Measurements from ENCODE around the gene SUFU.
"Not testable (repeated sequence)": the region's sequence is repeated elsewhere in the genome, so short reads cannot be mapped to it uniquely, and the experiment has no call there.

SUFU gene

DNA sequence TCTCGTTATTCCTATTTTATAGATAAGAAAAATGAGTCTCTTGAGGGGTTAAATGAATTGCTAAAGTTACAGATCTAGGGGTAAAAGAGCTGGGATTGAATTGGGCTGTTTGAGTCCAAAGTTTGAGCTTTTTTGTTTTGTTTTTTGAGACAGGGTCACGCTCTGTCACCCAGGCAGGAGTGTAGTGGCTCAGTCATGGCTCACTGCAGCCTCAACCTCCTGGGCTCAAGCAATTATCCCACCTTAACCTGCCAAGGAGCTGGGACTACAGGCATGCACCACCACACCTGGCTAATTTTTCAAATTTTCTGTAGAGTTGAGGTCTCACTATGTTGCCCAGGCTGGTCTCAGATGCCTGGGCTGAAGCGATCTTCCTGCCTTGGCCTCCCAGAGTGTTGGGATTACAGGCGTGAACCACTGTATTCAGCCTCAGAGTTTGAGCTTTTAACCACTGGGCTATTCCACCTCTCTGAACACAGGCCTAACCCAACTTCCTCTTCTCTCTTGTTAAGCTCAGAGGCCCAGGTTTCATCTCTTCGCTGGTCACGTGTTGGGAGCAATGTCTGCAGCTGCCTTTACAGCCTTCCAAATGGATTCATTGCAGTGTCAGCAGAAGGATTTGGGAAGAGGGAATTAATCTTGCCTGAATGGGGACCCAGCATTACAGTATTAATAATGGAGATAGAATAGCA is 8.0 kb downstream of the SUFU start:
- DNase-seq (ENCODE audit: low read depth in 3 of 3) = no peak

DNA sequence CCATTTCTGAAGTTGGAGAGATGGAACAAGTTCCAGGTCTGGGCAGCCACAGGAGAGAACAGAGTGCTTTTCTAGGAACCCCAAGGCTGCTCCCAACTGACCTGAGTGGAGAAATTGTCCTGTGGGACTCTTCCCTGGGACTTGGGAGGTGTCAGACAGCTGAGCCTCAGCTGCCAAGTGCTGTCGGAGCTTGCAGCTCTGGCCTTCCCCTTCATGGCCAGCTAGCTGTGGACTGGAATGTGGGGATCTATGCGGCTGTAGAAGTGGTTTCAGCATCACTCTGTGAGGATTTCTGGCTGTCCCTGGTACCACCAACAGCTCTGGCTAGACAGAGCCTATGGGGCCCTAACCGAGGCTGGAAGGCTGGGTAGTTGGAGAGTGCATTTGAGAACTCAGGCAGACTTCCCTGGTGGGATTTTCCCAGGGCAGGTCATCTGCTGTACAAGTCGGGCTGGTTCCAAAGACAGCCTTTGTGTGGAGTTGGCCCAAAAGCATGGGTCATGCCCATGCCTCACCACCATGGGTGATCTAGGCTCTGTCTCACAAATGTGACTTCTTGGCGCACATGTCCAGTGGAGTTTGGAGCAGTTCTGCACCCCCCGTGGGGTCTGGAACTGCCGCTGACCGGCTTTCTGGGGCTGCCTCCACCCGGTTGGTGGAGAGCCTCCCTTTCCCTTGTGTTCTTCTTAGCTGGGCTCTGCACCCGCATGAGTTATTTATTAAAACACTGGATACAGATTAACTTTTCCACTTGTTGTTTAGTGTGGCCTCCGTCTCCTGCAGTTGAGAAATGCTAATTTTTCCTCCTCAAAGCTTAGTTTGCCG is 10.9 kb downstream of the SUFU start:
- DNase-seq (ENCODE audit: low read depth in 3 of 3) = no peak

GRCh38 chr10:102515724-102516123 is 12.0 kb downstream of the SUFU start:
- no peak for DNase-seq (ENCODE audit: low read depth in 3 of 3)

GRCh38 chr10:102517553-102517952 is 13.8 kb downstream of the SUFU start:
- no peak for DNase-seq (ENCODE audit: low read depth in 3 of 3)

GRCh38 chr10:102519246-102519825 is 15.6 kb downstream of the SUFU start:
- DNase-seq (ENCODE audit: low read depth in 3 of 3) = no peak

DNA sequence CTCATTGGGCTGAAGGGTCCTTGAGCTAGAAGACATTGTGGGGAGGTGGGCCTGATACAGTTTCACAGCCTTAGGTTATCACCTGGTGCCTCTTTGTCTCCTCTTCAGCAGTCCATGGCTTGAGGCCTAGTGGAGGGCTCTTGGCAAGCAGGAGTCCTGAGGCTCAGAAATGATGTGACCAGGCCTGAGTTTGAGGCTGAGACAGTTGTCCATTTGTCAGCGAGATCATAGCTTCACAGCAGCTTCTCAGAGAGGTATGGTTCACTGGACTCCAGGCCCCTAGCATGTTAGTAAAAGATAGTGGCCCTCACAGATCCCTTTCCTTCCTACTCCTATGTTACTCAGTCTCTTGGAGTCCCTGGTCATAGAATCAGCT is 19.1 kb downstream of the SUFU start:
- DNase-seq (ENCODE audit: low read depth in 3 of 3) = no peak

DNA sequence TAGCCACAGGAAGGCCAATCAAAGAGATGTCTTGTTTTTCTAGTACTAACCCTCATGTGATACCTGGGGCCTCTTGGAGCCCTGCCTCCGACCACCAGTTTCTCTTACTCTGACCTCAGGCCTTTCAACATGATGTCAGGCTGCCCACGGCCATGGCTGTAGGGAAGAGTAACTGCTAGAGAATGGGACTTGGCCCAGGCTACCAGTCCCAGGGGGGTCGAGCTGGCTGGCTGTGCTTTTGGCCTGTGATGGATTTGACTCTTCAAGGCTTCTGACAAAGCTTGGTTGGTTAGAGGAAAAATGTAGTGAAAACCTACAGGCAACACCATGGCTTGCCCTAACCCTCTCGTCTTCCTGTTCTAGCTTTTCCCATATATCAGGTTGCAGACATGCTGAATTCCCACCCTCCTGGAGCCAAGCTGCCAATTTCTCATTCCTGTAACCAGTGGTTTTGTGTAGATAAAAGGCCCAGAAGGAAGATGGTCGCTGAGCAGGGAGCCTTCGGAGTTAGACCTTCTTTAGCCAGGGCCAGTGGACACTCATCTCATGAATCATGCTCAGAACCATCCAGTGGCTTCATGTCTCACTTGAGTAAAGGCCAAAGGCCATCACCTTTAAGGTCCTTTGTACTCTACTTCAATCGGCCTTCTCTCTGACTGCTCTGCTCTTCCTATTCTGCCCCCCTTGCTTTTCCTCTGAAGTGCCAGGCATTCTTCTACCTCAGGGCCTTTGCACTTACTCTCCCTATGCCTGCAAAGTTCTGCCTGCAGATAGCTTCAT is 19.7 kb downstream of the SUFU start:
- no peak for DNase-seq (ENCODE audit: low read depth in 3 of 3)

- no peak for DNase-seq (ENCODE audit: low read depth in 3 of 3)
These were observed 21.0 kb downstream of the SUFU start for GRCh38 chr10:102524746-102525145.

- DNase-seq (ENCODE audit: low read depth in 3 of 3) = no peak
These were observed 23.8 kb downstream of the SUFU start for GRCh38 chr10:102527546-102527945.

- DNase-seq (ENCODE audit: low read depth in 3 of 3) = no peak
These were observed 30.6 kb downstream of the SUFU start for GRCh38 chr10:102534333-102534732.

GRCh38 chr10:102534966-102535365 is 31.2 kb downstream of the SUFU start:
- DNase-seq (ENCODE audit: low read depth in 3 of 3) = not testable (repeated sequence)

GRCh38 chr10:102535481-102536147 is 31.8 kb downstream of the SUFU start:
- DNase-seq (ENCODE audit: low read depth in 3 of 3) = no peak

DNA sequence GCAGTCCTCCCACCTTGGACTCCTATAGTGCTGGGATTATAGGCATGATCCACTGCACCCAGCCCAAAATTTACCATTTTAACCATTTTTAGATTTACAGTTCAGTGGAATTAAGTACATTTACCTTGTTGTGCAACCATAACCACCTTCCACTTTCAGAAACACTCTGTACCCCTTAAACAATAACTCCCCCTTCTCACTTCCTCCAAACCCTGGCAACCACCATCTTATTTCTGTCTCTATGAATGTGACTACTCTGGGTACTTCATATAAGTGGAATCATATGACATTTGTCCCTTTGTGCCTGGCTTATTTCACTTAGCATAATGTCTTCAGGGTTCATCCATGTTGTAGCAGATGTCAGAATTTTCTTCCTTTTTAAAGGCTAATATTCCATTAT is 33.6 kb downstream of the SUFU start:
- DNase-seq (ENCODE audit: low read depth in 3 of 3) = no peak

DNA sequence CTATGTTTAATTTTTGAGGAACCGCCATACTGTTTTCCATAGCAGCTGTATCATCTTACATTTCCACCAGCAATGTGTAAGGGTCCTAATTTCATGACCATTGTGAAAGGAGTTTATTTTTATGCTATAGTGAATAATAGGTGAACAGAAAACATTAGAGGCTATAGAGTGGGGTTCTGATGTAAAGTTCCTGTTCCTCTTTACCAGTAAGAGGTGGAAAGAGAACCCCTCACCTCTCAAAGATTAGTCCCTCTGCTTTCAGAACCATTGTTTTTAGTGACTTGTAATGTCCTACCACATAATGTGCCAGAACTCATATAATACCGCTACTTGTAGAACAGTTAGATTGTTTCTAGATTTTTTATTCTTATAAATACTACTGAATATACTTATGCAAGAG is 34.2 kb downstream of the SUFU start:
- no peak for DNase-seq (ENCODE audit: low read depth in 3 of 3)

- no peak for DNase-seq (ENCODE audit: low read depth in 3 of 3)
These were observed 35.0 kb downstream of the SUFU start for GRCh38 chr10:102538811-102539210.

DNA sequence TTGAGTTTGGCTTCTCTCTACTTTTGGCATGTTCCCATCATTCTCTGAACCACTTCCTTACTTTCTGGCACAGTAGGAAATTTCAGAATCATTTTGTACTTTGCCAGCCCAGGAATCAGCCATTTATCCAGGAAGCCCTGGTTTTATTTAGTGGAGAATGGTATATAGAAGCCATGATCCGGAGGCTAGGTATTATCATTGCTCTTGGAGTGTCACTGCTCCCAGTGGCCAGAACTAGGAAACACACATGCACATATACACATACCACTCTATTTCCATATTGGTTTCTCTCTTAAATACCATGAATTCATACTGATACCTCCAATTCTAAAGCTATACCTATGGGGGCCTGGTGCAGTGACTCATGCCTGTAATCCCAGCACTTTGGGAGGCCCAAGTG is 36.3 kb downstream of the SUFU start:
- DNase-seq (ENCODE audit: low read depth in 3 of 3) = no peak

GRCh38 chr10:102542800-102543418 is 39.1 kb downstream of the SUFU start:
- no peak for DNase-seq (ENCODE audit: low read depth in 3 of 3)

- DNase-seq (ENCODE audit: low read depth in 3 of 3) = no peak
These were observed 41.6 kb downstream of the SUFU start for GRCh38 chr10:102545265-102545871.

DNA sequence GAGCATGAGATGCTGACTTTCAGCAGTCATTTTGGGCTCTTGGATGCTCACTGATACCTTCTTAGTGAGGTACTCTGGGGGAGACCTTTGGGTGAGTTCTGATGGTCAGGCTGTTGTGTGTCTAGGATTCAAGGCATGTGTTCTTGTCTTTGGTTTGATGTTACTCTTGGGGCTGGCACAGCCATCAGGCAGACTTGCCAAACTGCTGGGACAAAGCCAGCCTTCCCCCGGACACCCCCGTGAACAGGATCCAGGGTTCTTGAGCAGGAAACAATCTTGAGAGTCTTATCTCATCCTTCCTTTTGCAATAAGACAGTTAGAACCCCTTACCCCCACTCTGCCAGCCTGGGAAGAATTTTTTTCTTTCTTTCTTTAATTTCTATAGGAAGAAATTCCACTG is 42.2 kb downstream of the SUFU start:
- DNase-seq (ENCODE audit: low read depth in 3 of 3) = no peak

DNA sequence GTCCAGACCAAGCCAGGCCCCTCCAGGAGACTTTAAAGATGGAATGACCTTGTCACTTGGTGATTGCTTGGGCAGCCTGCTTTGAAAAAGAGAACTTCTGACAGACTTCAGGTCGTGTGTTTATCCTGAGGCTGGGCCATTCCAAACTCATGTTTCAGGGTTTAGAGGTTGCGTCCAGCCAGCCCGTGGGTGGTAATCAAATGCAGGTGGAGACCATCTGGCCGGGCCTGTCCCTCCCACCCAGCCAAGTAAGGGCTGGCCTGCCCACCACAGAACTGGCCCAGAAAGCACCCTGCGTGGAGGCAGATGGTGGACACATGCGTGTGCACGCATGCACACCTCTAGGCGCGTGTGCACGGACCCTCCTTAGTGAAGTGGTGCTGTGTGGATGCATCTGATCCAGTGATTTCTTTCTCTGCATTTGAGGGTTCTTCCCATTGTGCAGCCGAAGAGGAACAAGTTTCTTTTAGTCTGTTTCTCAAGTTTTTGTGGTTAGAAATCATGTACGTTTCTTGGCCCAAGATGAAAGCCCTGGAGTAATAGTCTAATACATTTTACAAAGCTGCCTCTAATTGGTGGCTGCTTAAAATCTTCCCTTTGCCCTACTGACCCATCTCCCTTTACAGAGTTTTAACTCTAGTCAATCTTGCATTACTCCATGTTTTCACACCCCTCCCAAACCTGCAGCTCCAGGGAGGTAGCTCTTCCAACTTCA is 43.0 kb downstream of the SUFU start:
- DNase-seq (ENCODE audit: low read depth in 3 of 3) = no peak
